Hepatic stellate cell (primary cell): ENCODE results near the gene COMT.

Source experiments
- DNase-seq: peaks from one replicate; pipeline ENCODE4 v3.0.0; 2011; ENCODE audit warnings: low spot score

Gene COMT

DNA sequence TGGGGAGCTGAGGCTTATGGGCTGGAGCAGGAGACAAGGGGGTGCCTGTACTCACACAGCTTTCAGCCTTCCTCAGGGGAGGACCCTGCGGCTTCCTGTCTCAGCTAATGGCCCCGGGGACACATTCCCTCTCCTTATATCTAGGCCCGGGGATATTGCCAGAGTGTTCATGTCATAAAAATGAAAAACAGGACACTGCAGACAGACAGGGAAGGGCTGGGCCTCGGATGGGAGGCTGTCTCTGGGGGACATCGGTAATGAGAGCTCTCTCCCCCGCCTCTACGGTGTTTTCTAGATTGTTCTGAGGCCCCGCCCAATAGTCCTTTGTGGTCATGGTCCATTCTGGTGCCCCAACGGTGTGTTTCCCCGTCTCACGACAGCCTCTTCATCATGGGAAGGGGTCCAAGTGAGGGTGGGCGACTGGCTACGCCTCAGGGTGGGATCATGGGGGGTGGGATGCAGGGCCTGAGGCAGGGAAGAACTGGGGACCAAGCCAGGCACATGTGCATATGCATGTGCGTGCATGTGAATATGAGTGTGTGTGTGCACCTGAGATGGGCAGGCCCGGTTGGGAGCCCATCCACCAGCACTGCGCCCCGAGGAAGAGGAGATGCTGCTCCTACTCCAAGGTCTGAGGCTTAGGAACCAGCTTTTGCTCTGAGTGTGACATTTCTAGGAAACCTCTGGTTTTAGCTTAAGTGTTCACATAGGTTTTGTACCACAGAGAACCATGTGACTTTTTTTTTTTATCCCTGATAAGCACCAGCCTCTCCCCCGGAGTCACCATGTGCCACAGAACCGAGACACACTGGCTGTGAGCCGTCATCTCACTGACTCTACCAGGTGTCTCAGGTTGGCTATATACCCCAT is 69.8 kb downstream of the COMT start:
- no peak for DNase-seq

DNA sequence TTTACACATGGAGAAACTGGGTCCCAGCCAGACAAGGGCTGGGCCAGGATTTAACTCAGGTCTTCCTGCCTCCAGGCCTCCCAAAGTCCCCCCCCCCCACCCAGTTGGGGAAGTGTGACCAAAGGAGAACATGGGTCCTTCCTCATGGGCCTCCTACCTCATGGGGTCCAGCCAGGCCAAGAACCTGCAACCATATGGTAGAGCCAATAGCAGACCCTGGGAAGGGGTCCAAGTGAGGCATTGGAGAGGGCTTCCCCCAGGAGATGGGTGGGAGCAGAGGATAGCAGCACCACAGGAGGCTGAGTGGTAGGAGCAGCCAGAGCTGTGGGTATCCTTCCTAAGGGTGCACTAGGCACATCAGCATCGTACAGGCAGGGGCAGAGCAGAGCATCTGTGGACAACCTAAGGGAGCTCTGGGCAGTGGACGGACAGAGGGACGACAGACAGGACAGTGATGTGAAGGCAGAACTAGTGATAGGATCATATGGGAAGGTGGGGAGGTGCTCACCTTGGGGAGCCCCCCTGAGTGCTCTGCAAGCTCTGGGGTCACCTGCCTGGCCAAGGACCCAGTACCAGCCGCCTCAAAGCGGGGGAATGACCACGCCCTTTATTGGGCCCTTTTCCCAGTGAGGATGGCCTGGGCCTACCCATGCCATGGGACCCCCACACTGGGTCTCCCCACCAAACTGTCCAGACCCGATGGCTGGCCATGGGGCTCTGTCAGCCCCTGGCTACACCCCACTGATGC is 70.6 kb downstream of the COMT start:
- no peak for DNase-seq

- DNase-seq = no peak
These were observed 71.3 kb downstream of the COMT start for GRCh38 chr22:20012741-20013331.

- peak; percentile 71 for DNase-seq
These were observed 71.9 kb downstream of the COMT start for GRCh38 chr22:20013382-20013871.

- no peak for DNase-seq
These were observed 73.1 kb downstream of the COMT start for GRCh38 chr22:20014526-20015186.

DNA sequence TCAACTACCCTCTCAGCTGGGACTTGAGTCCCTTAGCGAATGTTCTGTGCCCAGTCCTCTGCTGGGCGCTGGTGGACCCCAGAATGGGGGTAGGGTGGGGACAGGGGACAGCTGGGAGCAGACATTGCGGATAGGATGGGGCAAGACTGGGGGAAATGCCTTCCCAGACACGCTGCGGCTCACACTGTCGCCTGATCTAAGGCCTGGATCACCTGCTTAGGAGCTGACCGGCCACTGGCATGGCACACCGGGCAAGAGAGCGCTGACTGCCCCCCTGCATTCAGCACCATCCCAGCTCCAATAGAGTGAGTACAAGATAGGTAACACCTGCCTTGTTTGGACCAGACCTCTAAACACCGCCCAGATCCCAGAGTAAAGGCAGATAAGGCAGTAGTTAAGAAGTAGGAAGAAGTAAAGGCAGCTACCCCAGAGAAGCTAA is 73.6 kb downstream of the COMT start:
- DNase-seq = no peak

DNA sequence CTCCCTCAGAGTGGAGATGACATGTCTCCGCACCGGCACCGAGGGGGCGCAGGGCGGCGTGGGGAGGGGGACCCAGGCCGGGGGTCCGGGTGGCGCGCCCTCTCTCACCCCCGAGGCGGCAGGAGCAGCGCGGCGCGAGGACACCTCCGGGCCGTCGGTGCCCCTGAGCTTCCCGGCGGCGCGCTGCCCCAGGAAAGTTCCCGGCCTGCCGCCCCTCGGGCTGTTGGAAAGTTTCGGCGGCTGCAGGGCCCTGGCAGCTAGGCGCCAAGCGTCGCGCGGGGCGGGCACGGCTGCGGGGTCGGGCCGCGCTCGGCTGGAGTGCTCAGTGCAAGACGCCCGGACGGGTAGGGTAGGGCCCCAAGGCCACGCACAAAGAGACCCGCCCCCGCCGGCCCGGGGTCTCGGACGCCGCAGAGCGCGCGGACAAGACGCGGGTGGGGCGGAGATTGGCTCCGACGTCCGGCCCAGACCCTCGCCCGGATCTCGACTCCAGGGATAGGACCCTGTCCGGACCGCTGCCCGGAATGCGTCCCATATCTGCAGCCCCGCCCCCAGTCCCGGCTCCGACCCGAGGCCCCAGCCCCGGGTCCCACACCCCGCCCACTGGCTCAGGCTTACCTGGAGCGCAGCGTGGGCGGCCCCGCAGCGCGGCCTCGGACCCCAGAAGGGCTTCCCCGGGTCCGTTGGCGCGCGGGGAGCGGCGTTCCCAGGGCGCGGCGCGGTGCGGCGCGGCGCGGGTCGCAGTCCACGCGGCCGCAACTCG is 74.6 kb downstream of the COMT start:
- no peak for DNase-seq

GRCh38 chr22:20016734-20017621 is 75.4 kb downstream of the COMT start, which contains the start of gene ARVCF:
TSS of gene ARVCF (minus strand) at chr22:20016823. CDS start at chr22:19990794, 26,029 bp downstream.
- DNase-seq = peak; percentile 100

DNA sequence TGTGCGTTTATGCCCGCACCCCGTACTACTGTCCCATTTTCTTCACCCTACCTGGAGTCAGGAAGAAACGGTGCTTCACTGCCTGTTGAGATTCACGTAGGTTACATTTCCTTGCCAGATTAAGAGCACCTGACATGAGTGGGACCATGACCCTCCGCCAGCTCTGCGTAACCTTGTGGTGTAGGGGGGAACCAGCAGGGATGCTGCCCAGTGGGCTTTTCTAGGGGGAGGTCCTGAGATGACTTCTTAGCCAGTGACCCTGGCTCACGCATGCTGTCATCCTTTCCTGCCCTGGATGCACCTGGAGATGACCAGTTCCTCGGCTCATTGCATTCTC is 76.0 kb downstream of the COMT start:
- DNase-seq = no peak

DNA sequence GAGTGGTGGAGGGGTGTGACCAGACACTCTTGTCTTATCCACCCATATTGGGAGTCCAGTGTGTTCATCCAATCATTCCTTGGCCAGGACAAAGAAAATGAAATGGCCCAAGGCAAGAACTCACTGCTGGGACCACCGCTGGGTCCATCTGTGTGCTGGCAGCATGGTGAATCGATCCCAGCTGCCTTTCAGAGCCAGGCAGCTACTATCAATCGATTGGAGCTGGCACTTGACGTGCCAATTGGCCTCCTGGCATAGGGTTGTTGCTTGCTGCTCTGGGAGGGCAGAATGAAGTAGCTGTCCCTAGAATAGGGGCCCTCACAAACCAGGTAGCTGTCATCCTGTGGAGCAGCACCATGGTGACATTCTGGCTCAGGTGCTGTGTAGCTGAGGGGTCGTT is 76.4 kb downstream of the COMT start:
- DNase-seq = no peak
